GM18508 (cell line): Measurements from ENCODE around the gene FOXO3.
"Not testable (repeated sequence)": the region's sequence is repeated elsewhere in the genome, so short reads cannot be mapped to it uniquely, and the experiment has no call there.

Experiments used
- ATAC-seq: cut with Tn5 transposase; IDR thresholded peaks from one replicate; pipeline ENCODE4 v1.9.1; 2021; ENCODE audit warnings: moderate number of reproducible peaks; ENCODE audit not compliant: insufficient read depth, unreplicated experiment

The FOXO3 gene

DNA sequence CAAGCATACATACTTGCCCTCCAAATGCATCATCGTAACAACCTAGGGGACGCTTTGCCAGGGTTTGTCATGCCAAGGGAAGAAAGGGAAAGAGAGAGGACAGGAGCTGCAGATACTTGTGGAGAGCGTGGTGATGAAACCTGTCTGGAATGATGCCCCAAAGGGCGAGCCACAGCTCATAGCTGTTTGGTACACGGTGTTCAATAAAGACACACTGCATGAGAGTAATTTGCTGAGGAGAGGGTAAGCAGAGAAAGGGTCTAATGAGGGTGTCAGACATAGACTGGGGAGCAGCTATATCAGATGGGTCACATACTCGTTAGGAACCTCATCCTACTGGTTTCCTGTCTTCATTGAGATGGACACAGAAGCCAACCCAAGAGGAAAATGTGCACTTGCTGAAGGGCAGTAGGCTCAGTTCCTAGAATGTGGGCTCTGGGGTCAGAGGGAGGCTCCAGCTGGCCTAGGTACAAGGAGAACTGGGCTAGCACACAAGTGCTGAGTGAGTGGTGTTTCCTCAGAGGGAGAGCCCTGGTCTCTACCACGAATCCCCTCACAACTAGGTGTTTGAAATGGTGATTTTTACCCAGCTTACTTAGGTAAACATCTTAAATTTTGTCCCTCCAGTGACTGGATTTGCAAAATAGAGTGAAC lies 5.2 kb upstream of the FOXO3 start:
- ATAC-seq: no peak

DNA sequence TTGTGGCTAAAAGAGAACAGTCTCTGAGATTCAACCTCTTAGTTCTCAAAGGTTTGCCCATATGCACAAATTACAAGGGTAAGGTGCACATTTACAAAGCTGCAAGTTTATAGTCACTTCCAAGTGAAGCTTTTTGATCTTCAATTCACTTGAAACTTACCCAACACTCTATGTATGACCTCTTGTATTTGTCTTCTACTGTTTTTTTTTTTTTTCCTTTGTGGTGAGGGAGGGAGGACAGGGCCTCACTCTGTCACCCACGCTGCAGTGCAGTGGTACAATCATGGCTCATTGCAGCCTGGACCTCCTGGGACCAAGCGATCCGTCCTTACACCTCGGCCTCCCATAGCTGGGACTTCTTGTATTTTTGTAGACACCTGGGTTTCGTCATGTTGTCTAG lies 4.5 kb upstream of the FOXO3 start:
- no peak for ATAC-seq

DNA sequence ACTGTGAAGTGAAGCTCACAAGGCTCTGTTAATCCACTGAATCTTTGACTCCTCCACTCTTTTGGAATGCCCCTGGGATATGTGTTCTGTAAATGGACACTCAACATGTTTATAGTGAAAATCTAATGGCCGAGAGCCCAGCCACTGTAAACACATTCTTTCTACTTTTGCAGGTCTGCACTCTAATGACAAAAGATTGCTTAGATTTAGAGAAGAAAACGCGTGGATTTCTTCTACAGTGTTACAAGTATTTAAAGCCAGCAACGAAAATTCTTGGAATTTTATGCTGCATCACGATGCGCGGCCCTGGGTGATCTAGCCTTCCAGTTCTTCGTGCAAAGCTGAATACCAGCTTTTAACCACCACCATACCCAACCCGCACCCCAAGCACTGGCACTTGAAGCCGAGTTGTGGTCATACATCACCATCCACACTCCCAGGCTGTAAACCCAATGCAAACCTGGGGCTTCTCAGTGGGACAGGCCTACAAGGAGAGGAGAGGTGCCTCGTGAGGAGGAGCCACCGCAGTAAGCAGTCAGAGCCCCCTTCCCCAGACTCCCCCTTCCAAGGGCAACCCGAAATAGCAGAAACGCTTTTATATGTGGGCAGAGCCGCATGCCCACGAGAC lies 3.7 kb upstream of the FOXO3 start:
- ATAC-seq: no peak

DNA sequence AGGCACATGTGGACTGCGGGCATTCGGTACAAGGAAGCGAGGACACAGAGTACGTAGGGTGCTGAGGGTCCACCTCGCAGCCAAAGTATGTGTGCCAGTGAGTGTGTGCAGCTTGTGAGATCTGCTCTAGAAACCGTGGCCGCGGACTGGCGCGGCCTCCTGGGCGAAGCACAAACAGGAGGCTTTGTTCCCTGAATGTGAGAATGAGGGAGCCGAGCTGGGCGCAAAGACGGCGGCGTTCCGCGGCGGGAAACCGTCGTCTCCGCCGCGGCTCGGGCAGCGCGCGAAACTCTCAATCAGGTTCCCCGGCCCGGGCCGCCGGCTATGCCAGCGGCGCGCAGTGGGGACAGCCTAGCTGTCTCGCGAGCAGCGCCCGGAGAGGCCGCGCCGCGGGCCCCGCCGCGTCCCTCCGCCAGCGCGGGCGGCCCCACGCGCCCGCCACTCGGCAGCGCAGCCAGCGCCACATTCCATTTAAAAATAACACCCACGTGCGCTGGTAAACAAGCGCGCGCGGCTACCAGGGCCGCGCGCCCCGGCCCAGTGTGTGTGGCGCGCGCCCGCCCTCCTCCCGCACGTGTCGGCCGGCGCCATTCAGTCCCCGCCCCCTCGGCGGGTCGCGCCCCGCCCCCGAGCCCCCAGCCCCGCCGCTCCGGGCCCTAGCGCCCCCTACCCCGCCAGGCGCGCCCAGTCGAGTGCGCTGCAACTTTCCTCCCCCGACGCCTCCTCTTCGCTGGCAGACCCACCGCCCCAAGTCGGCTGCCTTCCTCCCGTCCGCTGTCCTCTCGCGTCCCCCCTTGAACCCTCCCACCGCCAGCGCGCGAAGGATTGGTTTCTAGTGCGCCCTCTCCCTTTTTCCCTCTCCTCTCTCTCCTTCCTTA lies 3.0 kb upstream of the FOXO3 start:
- ATAC-seq: no peak

DNA sequence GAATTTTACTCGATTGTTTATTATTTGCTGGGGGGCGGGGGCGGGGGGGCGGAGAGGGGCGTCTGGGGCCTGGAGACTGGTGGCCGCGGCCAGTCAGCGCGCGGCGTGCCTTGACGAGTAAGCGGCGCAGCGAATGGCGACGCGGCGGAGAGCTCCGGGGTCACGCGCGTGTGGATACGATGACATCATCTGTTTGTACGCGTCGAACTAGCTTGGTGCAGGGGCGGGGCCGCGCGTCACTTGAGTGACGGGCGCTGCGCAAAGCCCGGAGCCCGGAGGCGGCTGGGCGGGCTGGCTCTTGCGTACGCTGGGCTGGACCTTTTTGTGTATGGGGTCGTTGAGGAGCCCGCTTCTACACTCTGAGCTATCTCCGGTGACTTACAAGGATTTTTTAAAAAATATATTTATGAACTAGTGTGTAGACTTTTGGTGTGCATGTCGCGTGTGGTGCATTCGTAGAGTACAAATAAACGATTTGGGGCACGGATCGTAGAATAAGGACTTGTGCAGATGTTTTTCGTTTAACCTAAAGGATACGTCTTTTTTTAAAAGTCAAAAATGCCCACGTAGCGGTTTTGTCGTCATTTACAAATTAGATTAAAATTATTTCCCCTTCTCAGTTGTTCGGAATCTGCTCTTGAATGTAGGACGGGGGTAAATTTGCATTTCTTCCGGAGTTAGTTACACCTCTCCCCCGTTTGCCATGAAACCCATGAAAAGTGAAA lies 2.2 kb upstream of the FOXO3 start:
- ATAC-seq: no peak

DNA sequence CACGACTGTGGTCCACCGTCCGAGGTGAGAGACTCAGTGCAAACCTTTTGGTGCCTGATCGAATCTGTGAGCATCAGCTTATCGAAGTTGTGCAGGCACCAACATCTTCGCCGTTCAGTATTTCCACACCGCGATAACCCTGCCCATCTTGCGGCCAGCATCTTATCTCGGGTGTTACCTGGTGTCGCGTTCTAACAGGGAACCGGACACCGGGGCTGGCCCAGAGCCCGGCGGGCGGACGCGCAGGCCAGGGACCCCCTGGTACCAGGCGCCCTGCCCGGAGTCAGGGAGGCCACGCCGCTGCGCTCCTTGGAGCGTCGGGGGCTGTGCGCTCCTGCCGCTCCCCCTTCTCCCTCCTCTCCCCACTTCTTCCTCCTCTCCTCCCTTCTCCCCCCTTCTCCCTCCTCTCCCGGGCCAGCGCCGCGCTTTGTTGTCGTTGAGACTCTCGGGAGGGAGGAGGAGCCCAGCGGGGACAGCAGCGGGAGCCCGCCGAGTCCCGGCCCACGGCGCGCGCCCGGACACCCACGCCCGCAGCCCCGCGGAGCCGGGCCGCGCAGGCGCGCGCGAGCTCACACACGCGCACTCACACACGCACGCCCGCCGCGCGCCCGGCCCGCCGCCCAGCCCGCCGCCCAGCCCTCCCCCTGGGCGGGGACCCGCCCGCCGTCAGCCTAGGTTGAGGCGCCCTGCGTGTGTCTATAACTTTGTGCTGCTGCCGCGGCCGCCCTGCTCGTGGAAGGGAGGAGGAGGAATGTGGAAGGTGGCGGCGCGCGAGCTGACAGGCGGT lies 1.4 kb upstream of the FOXO3 start:
- no peak for ATAC-seq

DNA sequence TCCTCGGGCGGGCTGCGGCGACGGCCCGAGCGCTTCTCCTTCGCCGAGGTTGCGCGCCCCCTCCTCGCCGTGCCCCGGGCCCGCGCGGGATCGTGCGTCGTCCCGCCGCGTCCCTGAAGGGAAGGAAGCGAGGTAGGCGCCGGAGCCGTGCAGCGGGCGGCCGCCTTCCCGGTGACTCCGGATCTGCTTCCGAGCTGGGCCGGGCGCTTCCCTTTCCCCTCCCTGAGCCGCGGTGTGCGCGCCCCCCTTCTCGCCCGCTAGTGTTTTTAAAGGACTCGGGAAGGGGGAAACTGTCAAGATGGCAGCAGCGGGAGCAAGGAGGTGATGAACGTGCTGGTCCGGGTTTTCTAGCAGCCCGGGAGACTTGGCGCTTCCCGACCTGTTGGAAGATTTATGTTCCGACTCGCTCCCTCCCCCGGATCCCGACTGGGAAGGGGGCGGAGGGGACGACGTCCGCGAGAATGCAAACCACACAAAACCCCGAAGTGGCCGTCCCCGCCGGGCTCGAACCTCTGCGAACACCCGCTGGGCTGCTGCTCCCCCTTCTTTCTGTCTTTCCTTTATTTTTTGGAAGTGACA lies 744 bp upstream of the FOXO3 start:
- ATAC-seq: no peak

DNA sequence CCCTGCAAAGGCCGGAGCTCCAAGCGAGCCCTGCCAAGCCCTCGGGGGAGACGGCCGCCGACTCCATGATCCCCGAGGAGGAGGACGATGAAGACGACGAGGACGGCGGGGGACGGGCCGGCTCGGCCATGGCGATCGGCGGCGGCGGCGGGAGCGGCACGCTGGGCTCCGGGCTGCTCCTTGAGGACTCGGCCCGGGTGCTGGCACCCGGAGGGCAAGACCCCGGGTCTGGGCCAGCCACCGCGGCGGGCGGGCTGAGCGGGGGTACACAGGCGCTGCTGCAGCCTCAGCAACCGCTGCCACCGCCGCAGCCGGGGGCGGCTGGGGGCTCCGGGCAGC lies 561 bp downstream of the FOXO3 start:
- ATAC-seq: not testable (repeated sequence)

DNA sequence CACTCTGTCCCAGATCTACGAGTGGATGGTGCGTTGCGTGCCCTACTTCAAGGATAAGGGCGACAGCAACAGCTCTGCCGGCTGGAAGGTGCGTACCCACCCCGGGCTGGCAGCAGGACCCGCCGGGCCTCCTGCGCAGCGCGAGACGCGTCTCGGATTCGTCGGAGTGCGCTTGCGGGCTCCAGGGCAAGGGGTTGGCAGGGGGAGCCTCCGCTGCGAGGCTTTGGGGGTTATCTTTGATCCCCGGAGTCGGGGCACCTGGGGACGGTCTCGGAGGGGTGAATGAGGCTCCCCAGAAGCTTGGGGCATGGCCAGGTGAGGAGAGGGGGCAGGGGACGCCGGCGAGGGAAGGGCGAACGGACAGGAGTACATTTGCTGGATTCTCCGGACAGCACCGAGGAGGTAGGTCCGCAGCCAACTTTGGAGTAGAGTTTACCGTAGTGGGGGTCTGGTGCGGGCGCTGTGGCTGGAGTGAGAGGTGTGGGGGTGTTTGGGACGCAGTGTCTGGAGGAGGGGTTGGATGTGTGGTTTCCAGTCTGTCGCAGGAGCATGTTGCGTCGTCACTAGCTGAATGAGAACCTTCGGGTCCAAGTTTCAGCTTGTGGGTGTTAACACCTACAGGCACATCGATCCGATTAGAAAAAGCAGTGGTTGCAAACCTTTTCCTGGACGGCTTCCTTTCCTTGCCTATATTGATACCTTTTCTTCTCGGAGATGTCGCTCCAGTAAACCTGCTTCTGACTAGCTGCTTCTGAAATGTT lies 1.2 kb downstream of the FOXO3 start:
- no peak for ATAC-seq

DNA sequence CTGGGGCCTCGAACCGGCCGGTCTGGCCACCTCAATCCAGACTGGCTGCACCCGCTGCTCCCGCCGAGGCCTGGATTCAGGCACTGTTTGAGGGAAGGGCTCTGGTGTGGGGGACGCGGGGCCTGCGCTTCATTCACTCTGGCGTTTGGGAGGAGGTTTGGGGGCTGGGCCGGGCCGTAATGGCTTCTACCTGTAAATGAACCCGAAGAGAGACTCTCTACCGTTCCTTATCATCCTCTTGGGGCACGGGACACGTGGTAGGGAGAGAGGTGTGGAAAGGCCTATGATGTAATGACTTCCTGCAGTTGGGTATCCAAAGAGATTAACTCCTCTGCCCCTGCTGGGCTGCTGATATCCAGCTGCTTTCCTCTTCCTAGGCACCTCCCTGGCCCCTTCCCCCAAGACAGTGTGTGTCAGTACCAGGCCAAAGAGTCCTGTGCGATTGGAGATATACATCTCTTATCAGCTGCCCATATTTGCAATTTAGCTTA lies 1.8 kb downstream of the FOXO3 start:
- no peak for ATAC-seq

DNA sequence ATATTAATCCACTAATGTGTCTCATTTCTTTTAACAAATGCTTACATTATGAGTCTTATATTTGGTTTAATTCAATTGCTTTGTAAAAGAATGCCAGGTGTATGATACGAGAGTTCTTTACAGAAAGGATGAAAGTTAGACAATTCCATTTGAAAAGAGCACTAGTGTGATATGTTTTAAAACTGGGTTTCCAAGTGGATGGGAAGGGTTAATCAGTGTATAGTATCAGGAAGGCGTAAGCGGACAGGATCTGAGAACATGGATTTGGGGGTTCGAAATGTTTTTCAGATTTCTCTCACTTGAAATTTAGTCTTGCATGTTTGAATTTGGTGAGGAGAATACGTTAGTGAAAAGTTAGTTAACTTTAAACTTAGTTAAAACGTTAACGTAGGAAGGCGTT lies 2.6 kb downstream of the FOXO3 start:
- no peak for ATAC-seq

DNA sequence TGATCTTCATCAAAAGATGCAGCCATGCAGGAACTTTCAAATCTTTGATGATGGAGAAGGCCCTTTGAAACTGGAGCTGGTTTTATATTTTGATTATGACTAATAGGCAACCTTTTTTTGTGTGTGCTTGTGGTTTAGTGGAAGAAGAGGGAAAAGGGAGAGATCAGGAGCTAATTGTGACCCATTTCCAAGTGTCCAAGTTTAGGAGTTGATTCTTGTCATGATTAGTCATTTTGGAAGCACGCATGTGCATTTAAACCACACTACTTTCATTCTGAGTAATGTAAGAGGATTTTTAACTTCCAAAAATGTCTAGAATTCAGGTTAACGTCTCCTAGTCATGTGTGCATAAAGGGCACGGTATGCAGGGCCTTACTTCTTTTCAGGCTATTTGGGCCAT lies 3.5 kb downstream of the FOXO3 start:
- no peak for ATAC-seq

DNA sequence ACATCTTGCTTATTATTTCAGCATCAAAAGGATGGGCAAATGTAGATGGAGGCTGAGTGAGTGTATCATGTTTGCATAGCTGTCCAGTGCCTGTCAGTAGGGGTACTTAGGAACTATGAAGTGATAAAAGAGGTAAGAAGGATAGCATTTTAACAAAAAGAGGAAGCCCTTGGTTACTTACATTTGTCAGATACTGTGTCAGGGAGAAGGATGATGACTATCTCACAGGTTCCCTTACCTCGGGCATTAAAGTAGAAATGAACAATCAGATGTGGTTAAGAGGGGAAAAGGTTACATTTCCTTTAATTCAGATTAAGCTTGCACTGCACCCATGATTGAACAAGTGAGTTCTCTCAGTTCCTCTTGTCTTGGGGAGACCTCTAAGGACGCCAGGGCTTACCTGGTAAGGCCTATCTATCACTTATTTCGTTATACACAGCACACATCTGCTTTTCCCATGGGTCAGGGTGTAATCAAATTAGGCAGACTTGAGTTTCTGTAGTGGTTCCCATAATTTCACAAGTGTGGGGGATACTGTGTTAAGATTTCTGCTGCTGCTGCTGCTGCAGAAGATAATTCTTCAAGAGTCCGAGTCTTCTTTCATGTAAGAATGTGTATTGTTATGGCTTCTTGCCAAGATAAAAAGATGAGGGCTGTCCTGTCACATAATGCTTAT lies 4.5 kb downstream of the FOXO3 start:
- ATAC-seq: peak; percentile 64

DNA sequence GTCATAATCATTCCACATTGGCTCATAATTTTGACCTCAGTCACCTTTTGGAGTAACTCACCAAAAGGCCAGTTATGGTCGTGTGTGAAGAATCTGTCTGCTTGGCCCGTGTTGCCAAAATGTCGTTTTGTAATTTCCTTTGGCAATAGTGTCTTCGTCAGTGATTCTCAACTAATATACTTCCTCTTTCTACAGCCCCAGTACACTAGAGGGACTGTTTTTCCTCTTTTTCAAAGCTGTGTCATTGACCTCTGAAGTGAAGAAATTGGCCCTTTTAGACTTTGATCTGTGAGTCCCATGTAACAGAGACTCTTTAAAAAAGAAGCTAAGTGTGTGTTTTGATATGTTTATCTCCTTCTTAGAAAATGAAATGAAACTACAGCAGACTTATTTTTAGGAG lies 5.2 kb downstream of the FOXO3 start:
- ATAC-seq: peak; percentile 27

DNA sequence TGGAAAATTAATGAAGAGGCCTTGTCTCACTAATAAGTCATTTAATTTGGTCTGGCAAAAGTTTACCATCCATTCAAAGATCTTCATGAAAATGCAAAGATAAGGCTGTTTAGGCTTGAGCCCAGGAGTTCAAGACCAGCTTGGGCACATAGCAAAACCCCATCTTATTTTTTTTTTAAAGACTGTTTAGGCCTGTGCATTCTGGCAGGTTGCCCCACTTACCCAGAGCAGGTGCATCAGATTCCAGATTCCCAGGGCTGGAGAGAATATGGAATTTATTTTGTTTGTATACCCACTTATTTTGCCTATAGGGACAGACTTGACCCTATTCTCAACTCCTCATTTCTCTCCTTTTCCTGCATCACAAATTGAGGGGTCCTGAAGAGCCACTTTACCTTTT lies 5.7 kb downstream of the FOXO3 start:
- ATAC-seq: no peak

DNA sequence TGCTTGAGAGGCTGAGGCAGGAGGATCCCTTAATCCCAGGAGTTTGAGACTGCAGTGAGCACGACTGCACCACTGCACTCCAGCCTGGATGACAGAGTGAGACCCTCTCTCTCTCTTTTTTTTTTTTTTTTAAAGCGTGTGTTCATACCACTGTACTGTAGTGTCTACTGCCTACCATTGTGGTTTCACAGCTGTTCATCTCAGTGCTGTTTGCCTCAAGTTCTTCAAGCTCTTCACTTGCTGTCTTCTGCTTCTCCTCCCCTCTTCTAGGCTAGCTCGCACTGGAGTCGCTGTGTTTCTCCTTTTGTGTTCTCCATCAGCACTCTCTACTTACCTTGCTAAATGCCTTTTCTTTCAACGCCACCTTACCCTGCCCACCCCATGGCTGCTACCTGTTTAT lies 7.4 kb downstream of the FOXO3 start:
- ATAC-seq: no peak

DNA sequence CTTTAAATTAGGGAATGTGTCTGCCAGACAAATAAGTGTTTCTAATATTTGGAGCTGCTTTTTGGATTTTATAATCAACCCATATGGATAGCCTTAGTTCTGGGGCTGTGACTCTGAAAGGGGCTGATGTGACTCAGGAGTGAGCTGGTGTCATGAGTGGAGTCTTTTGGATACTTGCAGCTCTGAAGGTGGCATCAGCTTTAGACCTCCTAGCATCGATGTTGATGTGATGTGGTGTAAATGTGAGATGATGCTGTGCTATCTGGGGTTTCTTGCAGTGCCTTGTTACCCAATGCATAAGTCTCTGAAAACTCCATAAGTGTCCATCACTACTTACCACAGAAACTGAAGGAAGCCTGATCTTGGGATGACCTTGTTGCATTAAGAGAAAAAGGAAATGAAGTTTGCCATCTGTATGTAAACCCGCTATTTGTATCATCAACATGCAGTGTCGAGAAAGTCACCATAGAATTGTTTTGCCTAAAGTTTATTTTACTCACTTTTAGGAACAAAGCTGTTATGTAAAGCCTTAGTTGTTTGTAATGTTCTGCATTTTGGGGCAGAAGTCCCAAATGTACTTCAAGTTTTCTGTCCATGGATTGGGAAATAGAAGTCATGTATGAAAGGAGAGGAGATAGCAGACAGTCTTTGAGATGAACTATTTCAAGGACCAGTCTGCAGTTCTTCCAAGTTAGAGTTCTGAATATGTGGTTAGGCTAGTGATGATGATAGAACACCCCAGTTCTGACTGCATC lies 8.0 kb downstream of the FOXO3 start:
- no peak for ATAC-seq

DNA sequence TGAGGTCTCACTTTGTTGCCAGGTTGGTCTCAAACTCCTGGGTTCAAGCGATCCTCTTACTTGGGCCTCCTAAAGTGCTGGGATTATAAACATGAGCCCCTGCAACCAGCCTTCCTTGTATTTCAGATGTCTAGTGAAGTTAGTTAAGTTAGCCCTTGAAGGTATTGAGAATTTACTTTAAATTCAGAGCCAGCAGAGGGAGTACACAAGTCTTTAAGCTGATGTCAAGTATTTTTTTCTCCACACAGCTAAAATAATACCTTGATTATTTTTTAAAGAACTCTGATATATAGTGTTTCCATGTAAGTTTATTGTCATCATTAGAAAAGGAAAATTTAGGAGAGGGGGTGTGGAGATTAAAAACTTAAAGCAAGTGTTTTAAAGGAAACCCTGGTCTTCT lies 9.8 kb downstream of the FOXO3 start:
- ATAC-seq: no peak
